Vagina (tissue), 2 donors: ENCODE results near the gene ARSG.

Experiments used
- POLR2A ChIP-seq, 2 donors: fragments of 450-650 bp; IDR thresholded peaks; one replicate each; pipeline ENCODE4 v1.6.1; 2017; ENCODE audit warnings: antibody characterized with exemption in 2 of 2, mild to moderate bottlenecking in 2 of 2, moderate library complexity in 2 of 2
- POLR2AphosphoS5 ChIP-seq, 2 donors: sonication (generic); formaldehyde crosslinking; IDR thresholded peaks; one replicate each; pipeline ENCODE4 v1.9.0; 2017; ENCODE audit warnings: antibody characterized with exemption in 2 of 2, mild to moderate bottlenecking in 2 of 2, low read depth in 1 of 2; ENCODE audit not compliant: insufficient read depth in 1 of 2
- TF ChIP-seq, protein P1 (sequence below), 3 experiments: fragments of 450-650 bp in 2 of 3; fragments of 200-600 bp in 1 of 3; sonication (generic) in 1 of 3; IDR thresholded peaks; one replicate each; pipeline ENCODE4 v1.5.1; 2017 to 2019; ENCODE audit warnings: antibody characterized with exemption in 3 of 3, mild to moderate bottlenecking in 2 of 3, moderate library complexity in 2 of 3

DNA sequence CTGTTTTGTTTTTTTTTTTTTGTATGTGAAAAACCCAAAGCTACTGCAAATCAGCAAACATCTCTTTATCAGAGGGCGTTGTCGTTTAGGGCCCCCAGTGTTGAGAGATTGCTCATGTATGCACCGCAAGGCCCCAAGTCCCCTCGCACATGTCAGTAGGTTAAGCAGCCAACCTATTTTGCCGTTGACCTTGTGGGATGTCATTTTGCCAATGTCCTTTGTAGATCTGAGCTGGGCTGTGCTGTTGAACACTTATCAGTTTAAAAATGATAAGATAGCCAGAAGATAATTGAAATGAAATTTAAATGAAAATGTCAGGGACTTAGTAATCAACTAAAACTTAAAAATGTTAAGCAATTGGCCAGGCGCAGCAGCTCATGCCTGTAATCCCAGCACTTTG is 26.2 kb downstream of the ARSG start:
- TF ChIP-seq, protein P1, sequence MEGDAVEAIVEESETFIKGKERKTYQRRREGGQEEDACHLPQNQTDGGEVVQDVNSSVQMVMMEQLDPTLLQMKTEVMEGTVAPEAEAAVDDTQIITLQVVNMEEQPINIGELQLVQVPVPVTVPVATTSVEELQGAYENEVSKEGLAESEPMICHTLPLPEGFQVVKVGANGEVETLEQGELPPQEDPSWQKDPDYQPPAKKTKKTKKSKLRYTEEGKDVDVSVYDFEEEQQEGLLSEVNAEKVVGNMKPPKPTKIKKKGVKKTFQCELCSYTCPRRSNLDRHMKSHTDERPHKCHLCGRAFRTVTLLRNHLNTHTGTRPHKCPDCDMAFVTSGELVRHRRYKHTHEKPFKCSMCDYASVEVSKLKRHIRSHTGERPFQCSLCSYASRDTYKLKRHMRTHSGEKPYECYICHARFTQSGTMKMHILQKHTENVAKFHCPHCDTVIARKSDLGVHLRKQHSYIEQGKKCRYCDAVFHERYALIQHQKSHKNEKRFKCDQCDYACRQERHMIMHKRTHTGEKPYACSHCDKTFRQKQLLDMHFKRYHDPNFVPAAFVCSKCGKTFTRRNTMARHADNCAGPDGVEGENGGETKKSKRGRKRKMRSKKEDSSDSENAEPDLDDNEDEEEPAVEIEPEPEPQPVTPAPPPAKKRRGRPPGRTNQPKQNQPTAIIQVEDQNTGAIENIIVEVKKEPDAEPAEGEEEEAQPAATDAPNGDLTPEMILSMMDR (IDR thresholded peaks at IDR 0.05), result no peak
- TF ChIP-seq POLR2A (IDR thresholded peaks at IDR 0.05), result no peak
- no peak for TF ChIP-seq POLR2AphosphoS5 (IDR thresholded peaks at IDR 0.05; ENCODE audit: insufficient read depth in 1 of 2, low read depth in 1 of 2)
